Airway epithelial cell (primary cell): Measurements from ENCODE around the gene PCDHGB1. TPM values are rescaled to one million over a fixed set of nuclear protein-coding genes. Genes with fewer than 3 reads are reported as not detected.

Experiments
- total RNA-seq: library from RNA; depleted of rRNA; stranded (reverse); fragments of >200 nt; gene quantifications from 2 replicates; pipeline ENCODE4 v1.2.3, GENCODE V29; 2015

PCDHGB1 gene
- 0.07 TPM in 1 of 2 replicates, not detected in the other for total RNA-seq

GRCh38 chr5:141349917-141350619, at the start of gene PCDHGB1:
TSS of gene PCDHGB1 (plus strand) at chr5:141350099. CDS start at chr5:141350261, 162 bp downstream.

GRCh38 chr5:141303756-141304155, 46.1 kb upstream of the PCDHGB1 start, which contains the start of gene SLC25A2:
TSS of gene SLC25A2 (minus strand) at chr5:141304049. CDS start at chr5:141303865, 184 bp downstream.

GRCh38 chr5:141320225-141321169, 29.4 kb upstream of the PCDHGB1 start, which contains the start of gene TAF7:
TSS of gene TAF7 (minus strand) at chr5:141320784. CDS start at chr5:141320044, 740 bp downstream.

GRCh38 chr5:141330299-141331080, 19.4 kb upstream of the PCDHGB1 start, which contains the start of gene PCDHGA1:
TSS of gene PCDHGA1 (plus strand) at chr5:141330514.

GRCh38 chr5:141338538-141339306, 11.2 kb upstream of the PCDHGB1 start, which contains the start of gene PCDHGA2:
TSS of gene PCDHGA2 (plus strand) at chr5:141338760.

GRCh38 chr5:141343242-141343952, 6.5 kb upstream of the PCDHGB1 start, which contains the start of gene PCDHGA3:
TSS of gene PCDHGA3 (plus strand) at chr5:141343829. CDS start at chr5:141344034, 205 bp downstream.

GRCh38 chr5:141354900-141355469, 5.1 kb downstream of the PCDHGB1 start, which contains the start of gene PCDHGA4:
TSS of gene PCDHGA4 (plus strand) at chr5:141355021. CDS start at chr5:141355108, 87 bp downstream.

GRCh38 chr5:141359790-141360426, 10.0 kb downstream of the PCDHGB1 start, which contains the start of gene PCDHGB2:
TSS of gene PCDHGB2 (plus strand) at chr5:141359994. CDS start at chr5:141360136, 142 bp downstream.

GRCh38 chr5:141363952-141364660, 14.2 kb downstream of the PCDHGB1 start, which contains the start of gene PCDHGA5:
TSS of gene PCDHGA5 (plus strand) at chr5:141364162. CDS start at chr5:141364331, 169 bp downstream.

GRCh38 chr5:141369994-141370848, 20.3 kb downstream of the PCDHGB1 start, which contains the start of gene PCDHGB3:
TSS of gene PCDHGB3 (plus strand) at chr5:141370242. CDS start at chr5:141370395, 153 bp downstream.

GRCh38 chr5:141373673-141374317, 23.9 kb downstream of the PCDHGB1 start, which contains the start of gene PCDHGA6:
TSS of gene PCDHGA6 (plus strand) at chr5:141373891. CDS start at chr5:141374084, 193 bp downstream.

GRCh38 chr5:141382469-141383294, 32.8 kb downstream of the PCDHGB1 start, which contains the start of gene PCDHGA7:
TSS of gene PCDHGA7 (plus strand) at chr5:141382742. CDS start at chr5:141382900, 158 bp downstream.

GRCh38 chr5:141387557-141388311, 37.8 kb downstream of the PCDHGB1 start, which contains the start of gene PCDHGB4:
TSS of gene PCDHGB4 (plus strand) at chr5:141387698. CDS start at chr5:141387885, 187 bp downstream.

GRCh38 chr5:141392429-141393198, 42.7 kb downstream of the PCDHGB1 start, which contains the start of gene PCDHGA8:
TSS of gene PCDHGA8 (plus strand) at chr5:141392633. CDS start at chr5:141392814, 181 bp downstream.

